HG03565 (cell line): ENCODE data around the gene PIPOX.

Source experiments
- ATAC-seq: cut with Tn5 transposase; IDR thresholded peaks from one replicate; pipeline ENCODE4 v1.9.1; 2021; ENCODE audit warnings: mild to moderate bottlenecking, moderate library complexity; ENCODE audit not compliant: unreplicated experiment

Gene PIPOX

DNA sequence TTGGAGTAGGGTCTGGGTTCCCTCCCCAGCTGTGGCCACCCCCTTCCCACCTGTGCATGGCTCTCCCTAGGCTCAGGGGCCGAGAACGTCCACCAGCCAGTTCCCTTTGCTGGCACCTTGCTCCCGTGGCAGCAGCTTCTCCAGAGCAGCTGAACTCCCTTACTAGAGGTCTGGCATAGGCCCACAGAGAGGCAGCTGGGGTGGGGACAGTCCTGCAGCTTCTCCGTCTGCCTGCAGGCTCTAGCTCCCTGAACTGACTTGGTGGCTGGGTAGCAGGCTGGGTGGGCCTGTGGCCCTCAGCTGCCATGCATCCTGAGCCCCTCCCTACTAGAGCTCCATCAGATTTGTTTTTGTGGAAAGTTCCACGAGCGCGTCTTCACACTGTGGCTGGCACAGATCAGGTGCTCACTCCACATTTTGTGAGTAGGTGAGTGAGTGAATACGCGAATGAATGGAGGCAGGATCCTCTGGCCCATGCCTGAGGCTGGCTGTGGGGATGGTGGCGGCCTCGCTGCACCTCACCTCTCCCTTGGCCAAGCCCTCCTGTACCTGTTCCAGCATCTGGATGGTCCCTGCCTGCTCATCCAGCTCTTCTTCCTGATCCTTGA is 51.3 kb downstream of the PIPOX start:
- ATAC-seq = no peak

DNA sequence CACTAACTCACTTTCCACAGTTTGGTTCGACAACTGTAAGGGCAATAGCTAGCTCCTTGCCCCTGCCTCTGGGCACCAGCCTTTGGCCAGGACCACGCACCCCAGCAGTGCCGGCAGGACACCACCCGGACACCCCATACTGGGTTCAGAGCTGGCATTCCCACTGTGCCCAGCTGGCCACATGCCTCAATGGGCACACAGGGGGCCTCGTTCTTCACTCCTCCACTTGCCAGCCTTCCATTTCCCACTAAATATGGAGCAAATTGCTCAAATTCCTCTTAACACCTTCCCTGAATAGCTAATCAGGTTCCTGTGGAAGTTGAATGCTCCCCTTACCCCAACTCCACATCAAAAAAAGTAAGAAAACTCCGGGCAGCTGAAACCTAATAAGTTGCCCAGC is 52.5 kb downstream of the PIPOX start:
- ATAC-seq = no peak

DNA sequence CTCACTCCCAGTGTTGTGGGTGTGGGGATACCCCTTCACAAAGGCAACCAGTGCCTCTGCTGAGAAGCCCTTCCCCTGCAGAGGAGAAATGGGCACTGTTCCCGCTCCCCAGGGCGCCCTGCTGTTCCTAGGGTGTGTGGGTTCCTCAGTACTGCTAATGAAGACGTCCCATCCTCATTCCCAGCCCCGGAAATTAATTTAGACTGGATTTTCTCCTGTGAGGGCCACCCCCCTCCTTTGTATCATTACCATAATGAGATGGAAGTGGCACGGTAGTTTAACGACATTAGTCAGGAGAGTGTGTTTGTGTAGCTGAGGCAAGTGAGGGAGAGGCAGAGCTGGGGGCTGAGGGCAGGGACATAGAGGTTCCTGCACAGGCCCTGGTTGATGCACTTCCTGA is 53.2 kb downstream of the PIPOX start:
- ATAC-seq = no peak

DNA sequence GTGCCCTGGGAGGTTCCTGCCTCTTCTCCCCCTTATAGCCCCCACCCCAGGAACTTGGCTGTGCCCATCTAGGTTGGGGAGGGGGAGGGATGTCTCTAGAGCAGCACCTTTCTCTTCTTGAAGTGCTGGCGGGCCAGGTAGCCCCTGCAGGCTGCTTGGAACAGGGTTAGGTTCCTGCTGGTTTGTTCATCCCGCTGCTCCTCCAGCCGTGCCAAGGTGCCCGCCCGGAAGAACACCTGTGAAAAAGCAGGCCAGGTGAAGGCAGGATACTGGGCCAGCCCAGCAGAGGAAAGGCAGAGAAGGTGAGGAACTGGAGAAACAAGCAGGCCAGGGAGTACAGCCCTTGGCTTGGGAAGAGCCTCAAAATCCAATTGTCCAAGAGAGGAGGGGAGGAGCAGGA is 56.6 kb downstream of the PIPOX start:
- no peak for ATAC-seq

DNA sequence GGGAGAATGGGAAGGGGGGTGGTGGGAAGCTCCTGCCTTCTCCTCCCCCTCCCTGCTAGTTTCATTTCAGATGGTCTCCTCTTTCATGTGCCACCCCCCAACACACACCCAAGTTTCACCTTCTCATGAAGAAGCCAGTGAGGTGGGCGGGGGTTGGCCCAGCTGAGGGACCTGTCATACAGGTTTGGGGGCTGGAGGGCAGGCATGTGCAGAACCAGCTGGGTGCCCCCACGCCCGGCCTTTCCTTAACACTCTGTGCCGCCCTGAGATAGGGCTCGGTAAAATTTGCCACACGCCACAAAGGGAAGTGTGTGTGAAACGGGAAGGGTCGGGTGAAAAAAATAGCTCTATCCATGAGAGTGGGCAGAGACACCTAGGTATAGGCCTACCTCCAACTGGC is 57.4 kb downstream of the PIPOX start:
- no peak for ATAC-seq

DNA sequence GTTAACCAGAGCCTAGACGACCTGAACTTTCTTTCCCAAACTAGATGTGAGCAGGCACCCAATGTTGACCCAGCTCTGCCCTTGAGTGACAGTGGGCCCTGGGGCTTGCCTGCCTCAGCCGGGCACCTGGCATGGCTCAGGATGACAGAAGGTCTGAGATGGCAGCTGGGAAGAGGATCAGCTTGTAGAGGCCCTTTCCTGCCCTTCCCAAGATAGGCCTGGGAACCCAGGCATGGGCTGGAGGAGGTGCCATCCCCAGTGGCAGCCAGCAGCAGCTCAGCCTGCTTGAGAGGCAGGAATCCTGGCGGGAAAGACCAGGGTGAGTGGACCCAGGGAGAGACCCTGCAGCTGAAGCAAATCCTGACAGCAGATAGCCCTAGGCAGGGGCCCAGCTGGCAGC is 59.1 kb downstream of the PIPOX start:
- ATAC-seq = no peak

DNA sequence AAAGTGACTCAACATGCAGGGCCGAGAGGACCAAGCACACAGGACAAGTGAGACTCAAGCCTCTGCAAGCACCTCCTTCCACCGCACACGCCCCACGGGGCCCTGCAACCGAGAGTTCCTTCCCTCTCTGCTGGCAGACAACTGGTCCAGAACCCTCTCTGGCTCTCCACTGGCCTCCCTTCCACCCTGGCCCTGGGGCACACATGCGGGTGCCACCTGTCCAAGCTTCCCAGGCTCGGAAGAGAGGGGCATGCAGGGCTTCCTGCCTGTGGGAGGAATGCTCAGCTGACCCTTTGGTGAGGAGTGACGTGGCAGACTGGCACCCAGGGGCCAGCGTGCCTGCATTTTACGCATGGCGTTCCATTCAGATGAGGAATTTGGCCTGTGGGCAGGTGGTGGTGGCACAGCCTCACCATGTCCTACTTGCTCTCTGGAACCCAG is 59.8 kb downstream of the PIPOX start:
- ATAC-seq = no peak

DNA sequence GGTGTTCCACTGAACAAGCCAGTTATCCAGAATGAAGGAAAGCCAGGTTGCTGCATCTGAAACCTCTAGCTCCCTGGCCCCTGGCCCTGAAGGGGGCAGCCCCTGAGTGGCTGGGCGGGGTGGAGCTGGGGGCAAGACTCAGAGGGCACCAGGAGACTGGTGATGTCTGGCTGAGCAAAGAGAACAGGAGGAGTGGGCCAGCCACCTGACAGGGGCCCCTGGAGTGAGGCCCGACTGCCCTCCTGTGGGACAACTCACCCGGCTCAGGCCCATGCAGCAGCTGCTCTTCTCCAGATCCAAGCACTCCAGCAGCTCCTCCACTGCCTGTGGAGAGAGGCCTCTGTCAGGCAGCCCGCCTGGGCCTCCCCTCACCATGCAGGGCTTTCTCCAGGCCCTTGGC is 60.4 kb downstream of the PIPOX start:
- no peak for ATAC-seq
